ENCODE measurements around the gene ANGEL1.

DNA sequence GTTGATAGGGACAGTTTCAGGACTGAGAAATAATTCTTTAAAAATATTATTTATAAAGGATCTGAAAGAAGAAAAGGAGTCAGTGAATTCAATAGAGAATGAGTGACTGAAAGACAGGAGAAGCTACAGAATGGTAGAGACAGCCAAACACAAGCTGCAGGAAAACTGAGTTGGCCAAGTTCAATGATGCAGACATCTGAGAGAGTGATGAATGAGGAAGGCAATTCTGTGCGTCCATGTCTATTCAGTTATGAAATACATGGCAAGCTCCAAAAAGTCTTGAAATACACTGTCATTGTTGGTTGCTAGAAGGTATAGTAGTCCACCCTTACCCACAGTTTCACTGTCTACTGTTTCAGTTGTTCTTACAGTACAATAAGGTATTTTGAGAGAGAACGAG is 20.3 kb upstream of the ANGEL1 start:
- TF ChIP-seq POLR2AphosphoS5 (IDR thresholded peaks at IDR 0.05; ENCODE audit: low read depth, low read length) = no peak
- no peak for TF ChIP-seq TAF1 (IDR thresholded peaks at IDR 0.05; ENCODE audit: borderline replicate concordance, insufficient read depth, low read length)
- TF ChIP-seq, protein P1, sequence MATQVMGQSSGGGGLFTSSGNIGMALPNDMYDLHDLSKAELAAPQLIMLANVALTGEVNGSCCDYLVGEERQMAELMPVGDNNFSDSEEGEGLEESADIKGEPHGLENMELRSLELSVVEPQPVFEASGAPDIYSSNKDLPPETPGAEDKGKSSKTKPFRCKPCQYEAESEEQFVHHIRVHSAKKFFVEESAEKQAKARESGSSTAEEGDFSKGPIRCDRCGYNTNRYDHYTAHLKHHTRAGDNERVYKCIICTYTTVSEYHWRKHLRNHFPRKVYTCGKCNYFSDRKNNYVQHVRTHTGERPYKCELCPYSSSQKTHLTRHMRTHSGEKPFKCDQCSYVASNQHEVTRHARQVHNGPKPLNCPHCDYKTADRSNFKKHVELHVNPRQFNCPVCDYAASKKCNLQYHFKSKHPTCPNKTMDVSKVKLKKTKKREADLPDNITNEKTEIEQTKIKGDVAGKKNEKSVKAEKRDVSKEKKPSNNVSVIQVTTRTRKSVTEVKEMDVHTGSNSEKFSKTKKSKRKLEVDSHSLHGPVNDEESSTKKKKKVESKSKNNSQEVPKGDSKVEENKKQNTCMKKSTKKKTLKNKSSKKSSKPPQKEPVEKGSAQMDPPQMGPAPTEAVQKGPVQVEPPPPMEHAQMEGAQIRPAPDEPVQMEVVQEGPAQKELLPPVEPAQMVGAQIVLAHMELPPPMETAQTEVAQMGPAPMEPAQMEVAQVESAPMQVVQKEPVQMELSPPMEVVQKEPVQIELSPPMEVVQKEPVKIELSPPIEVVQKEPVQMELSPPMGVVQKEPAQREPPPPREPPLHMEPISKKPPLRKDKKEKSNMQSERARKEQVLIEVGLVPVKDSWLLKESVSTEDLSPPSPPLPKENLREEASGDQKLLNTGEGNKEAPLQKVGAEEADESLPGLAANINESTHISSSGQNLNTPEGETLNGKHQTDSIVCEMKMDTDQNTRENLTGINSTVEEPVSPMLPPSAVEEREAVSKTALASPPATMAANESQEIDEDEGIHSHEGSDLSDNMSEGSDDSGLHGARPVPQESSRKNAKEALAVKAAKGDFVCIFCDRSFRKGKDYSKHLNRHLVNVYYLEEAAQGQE (IDR thresholded peaks at IDR 0.05; ENCODE audit: insufficient read depth in 1 of 2, low read depth in 2 of 2, low read length in 2 of 2) = no peak
- no peak for TF ChIP-seq SIN3A (IDR thresholded peaks at IDR 0.05; ENCODE audit: borderline replicate concordance, insufficient read depth, low read length)

Measured in PFSK-1 (cell line).